Stomach (tissue), 4 donors: ENCODE measurements around the gene ARF6.

Experiments
- EP300 ChIP-seq: sonication (generic); formaldehyde crosslinking; IDR thresholded peaks from one replicate; pipeline ENCODE4 v1.6.1; 2017; ENCODE audit warnings: antibody characterized with exemption
- POLR2A ChIP-seq, 4 donors: fragments of 450-650 bp; IDR thresholded peaks; one replicate each; pipeline ENCODE4 v1.6.1; 2016; ENCODE audit warnings: antibody characterized with exemption in 4 of 4, control low read depth in 2 of 4, mild to moderate bottlenecking in 1 of 4, moderate library complexity in 1 of 4
- POLR2AphosphoS5 ChIP-seq, 3 donors: sonication (generic); formaldehyde crosslinking; IDR thresholded peaks; one replicate each; pipeline ENCODE4 v1.6.1; 2016; ENCODE audit warnings: antibody characterized with exemption in 3 of 3
- TF ChIP-seq, protein P1 (sequence below), 7 experiments: fragments of 450-650 bp in 4 of 7; fragments of 200-600 bp in 3 of 7; sonication (generic) in 3 of 7; IDR thresholded peaks; one replicate each; pipeline ENCODE4 v1.5.1; 2016 to 2019; ENCODE audit warnings: antibody characterized with exemption in 7 of 7, control low read depth in 2 of 7, mild to moderate bottlenecking in 1 of 7

DNA sequence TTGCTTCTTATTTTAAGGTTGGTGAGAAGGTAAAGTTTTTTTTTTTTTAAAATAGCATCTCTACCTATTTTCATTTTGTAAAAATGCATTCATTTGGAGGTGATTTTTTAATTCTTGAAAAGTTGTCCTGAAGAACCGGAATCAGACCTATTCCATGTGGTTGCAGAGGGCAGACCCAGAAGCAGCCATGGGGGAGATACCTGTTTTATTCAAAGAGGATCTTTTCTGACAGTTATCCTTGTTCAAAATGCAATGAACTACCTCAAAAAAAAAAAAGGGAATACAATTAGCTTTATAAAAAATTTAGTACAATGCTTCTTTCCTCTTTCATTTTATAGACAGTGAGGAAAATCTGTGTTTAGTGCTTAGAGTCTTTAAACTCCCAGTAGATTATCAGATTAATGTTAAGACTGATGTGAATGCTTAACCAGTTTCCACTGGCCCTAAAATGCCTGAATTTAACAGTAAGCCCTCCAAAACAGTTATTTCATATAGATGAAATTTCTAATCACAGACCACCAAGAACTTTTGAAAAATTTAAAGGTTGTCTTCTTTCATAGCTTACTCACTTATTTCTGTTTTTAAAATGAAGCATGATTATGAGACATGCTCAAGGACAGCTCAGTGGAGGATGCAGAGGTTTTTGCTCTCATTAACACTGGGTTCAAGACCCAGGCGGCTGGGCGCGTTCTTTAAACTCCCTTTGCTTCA lies 31.7 kb upstream of the ARF6 start:
- no peak for TF ChIP-seq POLR2A (IDR thresholded peaks at IDR 0.05)
- TF ChIP-seq, protein P1, sequence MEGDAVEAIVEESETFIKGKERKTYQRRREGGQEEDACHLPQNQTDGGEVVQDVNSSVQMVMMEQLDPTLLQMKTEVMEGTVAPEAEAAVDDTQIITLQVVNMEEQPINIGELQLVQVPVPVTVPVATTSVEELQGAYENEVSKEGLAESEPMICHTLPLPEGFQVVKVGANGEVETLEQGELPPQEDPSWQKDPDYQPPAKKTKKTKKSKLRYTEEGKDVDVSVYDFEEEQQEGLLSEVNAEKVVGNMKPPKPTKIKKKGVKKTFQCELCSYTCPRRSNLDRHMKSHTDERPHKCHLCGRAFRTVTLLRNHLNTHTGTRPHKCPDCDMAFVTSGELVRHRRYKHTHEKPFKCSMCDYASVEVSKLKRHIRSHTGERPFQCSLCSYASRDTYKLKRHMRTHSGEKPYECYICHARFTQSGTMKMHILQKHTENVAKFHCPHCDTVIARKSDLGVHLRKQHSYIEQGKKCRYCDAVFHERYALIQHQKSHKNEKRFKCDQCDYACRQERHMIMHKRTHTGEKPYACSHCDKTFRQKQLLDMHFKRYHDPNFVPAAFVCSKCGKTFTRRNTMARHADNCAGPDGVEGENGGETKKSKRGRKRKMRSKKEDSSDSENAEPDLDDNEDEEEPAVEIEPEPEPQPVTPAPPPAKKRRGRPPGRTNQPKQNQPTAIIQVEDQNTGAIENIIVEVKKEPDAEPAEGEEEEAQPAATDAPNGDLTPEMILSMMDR (IDR thresholded peaks at IDR 0.05): no peak
- TF ChIP-seq POLR2AphosphoS5 (IDR thresholded peaks at IDR 0.05): no peak
- no peak for TF ChIP-seq EP300
